HCT116 (cell line): ENCODE data around the gene NDUFS8. TPM values are rescaled to one million over a fixed set of nuclear protein-coding genes. Genes with fewer than 3 reads are reported as not detected.

Source experiments
- ATAC-seq: fragments of 200-7000 bp; cut with Tn5 transposase; 2 replicates; pipeline ENCODE4 v1.9.1; 2020; ENCODE audit warnings: mild to moderate bottlenecking, moderate library complexity
- BruUV-seq: library from RNA; stranded (reverse); fragments of 400-500 nt; replicated peaks from 2 replicates; lab custom pipeline; 2021; lab: Mats Ljungman, UMichigan
- CTCF ChIA-PET: fragments of 300-600 bp; sonication (Branson Sonifier 250); formaldehyde crosslinking; loops from one replicate; lab custom pipeline; 2021; ENCODE audit warnings: antibody characterized with exemption; lab: Charles Lee
- POLR2A ChIA-PET: fragments of 300-600, 350-600 bp; sonication (Branson Sonifier 250); formaldehyde crosslinking; loops from one replicate; lab custom pipeline; 2021; ENCODE audit warnings: antibody characterized with exemption; lab: Charles Lee
- RAD21 ChIA-PET, 2 experiments: fragments of 300-600 bp; sonication (Branson Sonifier 250); formaldehyde crosslinking; loops; one replicate each; lab custom pipeline; 2023; ENCODE audit warnings: low total read pairs in 2 of 2; ENCODE audit not compliant: uncharacterized antibody in 2 of 2, unreplicated experiment in 2 of 2, low non-redundant PET in 1 of 2; lab: Charles Lee
- DNase-seq: peaks from one replicate; pipeline ENCODE4 v3.0.0-alpha.2; 2010; ENCODE audit warnings: low read depth, low spot score
- H2AFZ ChIP-seq: fragments of 200-600 bp; shearing (Covaris generic), sonication (generic); 2 replicates; pipeline ENCODE4 v1.6.1; 2017; ENCODE audit warnings: low read depth, mixed run types, mixed read lengths, antibody characterized with exemption, low read length; ENCODE audit not compliant: poor library complexity, severe bottlenecking
- H3K27ac ChIP-seq: 2 replicates; pipeline ENCODE4 v1.5.1; 2012; ENCODE audit warnings: low read depth, low read length
- H3K27me3 ChIP-seq: fragments of 200-600 bp; sonication (generic); 2 replicates; pipeline ENCODE4 v1.6.1; 2016; ENCODE audit warnings: mixed run types, low read length, mixed read lengths; ENCODE audit not compliant: insufficient read depth
- H3K36me3 ChIP-seq, 2 experiments: fragments of 200-500 bp in 1 of 2; fragments of 200-600 bp in 1 of 2; sonication (Bioruptor generic) in 1 of 2; sonication (generic) in 1 of 2; 2 replicates each; pipeline versions ENCODE4 v1.5.1 to v1.6.1; 2014 to 2016; ENCODE audit warnings: low read length in 2 of 2, inconsistent platforms in 1 of 2, mixed read lengths in 1 of 2, mixed run types in 1 of 2; ENCODE audit not compliant: insufficient read depth in 2 of 2, control insufficient read depth in 1 of 2
- H3K4me1 ChIP-seq, 2 experiments: fragments of 200-600 bp in 1 of 2; sonication (generic) in 1 of 2; 2 replicates each; pipeline versions ENCODE4 v1.5.1 to v1.6.1; 2012 to 2017; ENCODE audit warnings: low read length in 2 of 2, inconsistent platforms in 1 of 2, mild to moderate bottlenecking in 1 of 2, mixed read lengths in 1 of 2, mixed run types in 1 of 2, moderate library complexity in 1 of 2; ENCODE audit not compliant: insufficient read depth in 2 of 2, control insufficient read depth in 1 of 2
- H3K4me2 ChIP-seq: fragments of 200-600 bp; sonication (generic); 2 replicates; pipeline ENCODE4 v1.6.1; 2017; ENCODE audit warnings: mixed run types, low read length, mixed read lengths
- H3K4me3 ChIP-seq, 2 experiments: fragments of 200-600 bp in 1 of 2; sonication (generic) in 1 of 2; replicated peaks in 1 of 2; 2 replicates each; pipeline ENCODE4 v1.5.1; 2011 to 2016; ENCODE audit warnings: low read length in 2 of 2, control low read depth in 1 of 2, low read depth in 1 of 2, mild to moderate bottlenecking in 1 of 2, mixed read lengths in 1 of 2, mixed run types in 1 of 2
- H3K79me2 ChIP-seq: fragments of 200-600 bp; sonication (generic); 2 replicates; pipeline ENCODE4 v1.6.1; 2017; ENCODE audit warnings: mild to moderate bottlenecking, mixed run types, low read length, moderate library complexity, mixed read lengths; ENCODE audit not compliant: insufficient read depth
- H3K9ac ChIP-seq: fragments of 200-600 bp; sonication (generic); 2 replicates; pipeline ENCODE4 v1.6.1; 2016; ENCODE audit warnings: low read length, mixed read lengths
- H3K9me2 ChIP-seq: fragments of 200-600 bp; sonication (generic), shearing (Covaris generic); 2 replicates; pipeline ENCODE4 v1.6.1; 2017; ENCODE audit warnings: mixed run types, mild to moderate bottlenecking, moderate library complexity; ENCODE audit not compliant: insufficient read depth
- H3K9me3 ChIP-seq, 2 experiments: fragments of 200-500 bp in 1 of 2; fragments of 200-600 bp in 1 of 2; sonication (Bioruptor generic) in 1 of 2; sonication (generic) in 1 of 2; 2 replicates each; pipeline ENCODE4 v1.6.1; 2014 to 2017; ENCODE audit warnings: low read length in 2 of 2, mixed read lengths in 2 of 2, inconsistent platforms in 1 of 2, low read depth in 1 of 2, mild to moderate bottlenecking in 1 of 2, mixed run types in 1 of 2, moderate library complexity in 1 of 2; ENCODE audit not compliant: control insufficient read depth in 1 of 2, insufficient read depth in 1 of 2
- H4K20me1 ChIP-seq: fragments of 200-600 bp; sonication (generic), shearing (Covaris generic); 2 replicates; pipeline ENCODE4 v1.6.1; 2017; ENCODE audit warnings: mixed run types, mild to moderate bottlenecking, moderate library complexity; ENCODE audit not compliant: insufficient read depth
- CEBPB ChIP-seq: IDR thresholded peaks from 2 replicates; pipeline ENCODE4 v1.6.1; 2012; ENCODE audit warnings: low read depth
- EGR1 ChIP-seq: IDR thresholded peaks from 2 replicates; pipeline ENCODE4 v1.6.1; 2012; ENCODE audit warnings: low read depth
- ELF1 ChIP-seq: IDR thresholded peaks from 2 replicates; pipeline ENCODE4 v1.6.1; 2012; ENCODE audit warnings: low read depth, borderline replicate concordance
- EZH2phosphoT487 ChIP-seq: fragments of 200-600 bp; IDR thresholded peaks from 2 replicates; pipeline ENCODE4 v1.6.1; 2018; ENCODE audit warnings: antibody characterized with exemption, borderline replicate concordance
- FOSL1 ChIP-seq: IDR thresholded peaks from 2 replicates; pipeline ENCODE4 v1.6.1; 2012; ENCODE audit warnings: low read depth
- JUND ChIP-seq: IDR thresholded peaks from 2 replicates; pipeline ENCODE4 v1.6.1; 2012
- POLR2A ChIP-seq: IDR thresholded peaks from 2 replicates; pipeline ENCODE4 v1.7.0; 2011; ENCODE audit warnings: borderline replicate concordance; ENCODE audit not compliant: insufficient read depth, insufficient read length; ENCODE audit errors: extremely low read depth
- RAD21 ChIP-seq: IDR thresholded peaks from 2 replicates; pipeline ENCODE4 v1.6.1; 2012; ENCODE audit warnings: low read depth, mild to moderate bottlenecking
- SIN3A ChIP-seq: IDR thresholded peaks from 2 replicates; pipeline ENCODE4 v1.6.1; 2012; ENCODE audit warnings: low read depth
- SP1 ChIP-seq: IDR thresholded peaks from 2 replicates; pipeline ENCODE4 v1.6.1; 2012; ENCODE audit warnings: low read depth
- TCF7L2 ChIP-seq: IDR thresholded peaks from 2 replicates; pipeline ENCODE4 v1.7.0; 2011; ENCODE audit warnings: borderline replicate concordance, inconsistent platforms; ENCODE audit not compliant: insufficient read depth, insufficient read length; ENCODE audit errors: extremely low read depth
- YY1 ChIP-seq: IDR thresholded peaks from 2 replicates; pipeline ENCODE4 v1.6.1; 2011; ENCODE audit warnings: low read length, low read depth, moderate library complexity, mild to moderate bottlenecking; ENCODE audit not compliant: insufficient replicate concordance; ENCODE audit errors: extremely low read depth
- ZFX ChIP-seq: fragments of 450-650 bp; IDR thresholded peaks from 2 replicates; pipeline ENCODE4 v1.6.1; 2017
- ZNF274 ChIP-seq: fragments of 200-500 bp; sonication (Bioruptor generic); IDR thresholded peaks from 2 replicates; pipeline ENCODE4 v1.6.1; 2014; ENCODE audit warnings: mild to moderate bottlenecking, low read depth, low read length, inconsistent platforms
- intact Hi-C: fragments of 100-400 bp; cut with micrococcal nuclease; formaldehyde crosslinking; loops from 2 replicates; pipeline ENCODE4 v1.10.0; 2022
- total RNA-seq: library from RNA; stranded (reverse); gene quantifications from one replicate; pipeline ENCODE4 v1.2.1, GENCODE V29; 2021; ENCODE audit not compliant: unreplicated experiment
- TF ChIP-seq, protein P1 (sequence below): IDR thresholded peaks from 2 replicates; pipeline ENCODE4 v1.6.1; 2012
- TF ChIP-seq, protein P2 (sequence below), 3 experiments: fragments of 200-600 bp in 1 of 3; sonication (generic) in 1 of 3; IDR thresholded peaks in 2 of 3; conservative IDR thresholded peaks in 1 of 3; 2 replicates each; pipeline ENCODE4 v1.5.1; 2012 to 2017; ENCODE audit warnings: low read depth in 2 of 3, low read length in 2 of 3, antibody characterized with exemption in 1 of 3, borderline replicate concordance in 1 of 3, control low read depth in 1 of 3, mild to moderate bottlenecking in 1 of 3, mixed read lengths in 1 of 3, mixed run types in 1 of 3, moderate library complexity in 1 of 3; ENCODE audit not compliant: insufficient read depth in 1 of 3
- TF ChIP-seq, protein P3 (sequence below): IDR thresholded peaks from 2 replicates; pipeline ENCODE4 v1.6.1; 2012
- TF ChIP-seq, protein P4 (sequence below): IDR thresholded peaks from 2 replicates; pipeline ENCODE4 v1.6.1; 2012; ENCODE audit warnings: low read depth

Gene NDUFS8
- total RNA-seq, 1 experiment from 2014 or later, result 189 TPM

DNA sequence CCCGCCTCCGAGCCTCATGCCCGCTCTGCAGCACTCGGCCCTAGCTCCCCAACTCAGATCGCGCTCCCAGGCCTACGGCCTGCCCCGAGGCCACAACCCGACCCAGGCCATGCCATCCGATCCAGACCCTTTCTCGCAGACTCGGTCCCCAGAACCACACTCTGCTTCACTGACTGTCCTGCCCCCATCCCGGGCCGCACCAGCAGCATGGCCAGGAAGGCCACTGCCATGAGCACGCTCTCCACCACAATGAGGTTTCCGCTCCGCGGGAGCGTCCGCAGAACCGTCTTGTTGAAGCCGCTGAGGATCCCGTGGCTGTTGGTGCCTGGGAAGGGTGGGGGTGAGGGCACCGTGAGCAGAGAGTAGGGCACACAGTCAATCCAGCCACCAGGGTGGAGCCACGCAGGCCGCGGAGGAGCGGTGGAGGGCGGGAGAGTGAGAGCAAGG lies 33.0 kb upstream of the NDUFS8 start (continued):
- no peak for TF ChIP-seq ELF1
- TF ChIP-seq, protein P1, sequence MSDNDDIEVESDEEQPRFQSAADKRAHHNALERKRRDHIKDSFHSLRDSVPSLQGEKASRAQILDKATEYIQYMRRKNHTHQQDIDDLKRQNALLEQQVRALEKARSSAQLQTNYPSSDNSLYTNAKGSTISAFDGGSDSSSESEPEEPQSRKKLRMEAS, result no peak
- TF ChIP-seq POLR2A, result no peak

DNA sequence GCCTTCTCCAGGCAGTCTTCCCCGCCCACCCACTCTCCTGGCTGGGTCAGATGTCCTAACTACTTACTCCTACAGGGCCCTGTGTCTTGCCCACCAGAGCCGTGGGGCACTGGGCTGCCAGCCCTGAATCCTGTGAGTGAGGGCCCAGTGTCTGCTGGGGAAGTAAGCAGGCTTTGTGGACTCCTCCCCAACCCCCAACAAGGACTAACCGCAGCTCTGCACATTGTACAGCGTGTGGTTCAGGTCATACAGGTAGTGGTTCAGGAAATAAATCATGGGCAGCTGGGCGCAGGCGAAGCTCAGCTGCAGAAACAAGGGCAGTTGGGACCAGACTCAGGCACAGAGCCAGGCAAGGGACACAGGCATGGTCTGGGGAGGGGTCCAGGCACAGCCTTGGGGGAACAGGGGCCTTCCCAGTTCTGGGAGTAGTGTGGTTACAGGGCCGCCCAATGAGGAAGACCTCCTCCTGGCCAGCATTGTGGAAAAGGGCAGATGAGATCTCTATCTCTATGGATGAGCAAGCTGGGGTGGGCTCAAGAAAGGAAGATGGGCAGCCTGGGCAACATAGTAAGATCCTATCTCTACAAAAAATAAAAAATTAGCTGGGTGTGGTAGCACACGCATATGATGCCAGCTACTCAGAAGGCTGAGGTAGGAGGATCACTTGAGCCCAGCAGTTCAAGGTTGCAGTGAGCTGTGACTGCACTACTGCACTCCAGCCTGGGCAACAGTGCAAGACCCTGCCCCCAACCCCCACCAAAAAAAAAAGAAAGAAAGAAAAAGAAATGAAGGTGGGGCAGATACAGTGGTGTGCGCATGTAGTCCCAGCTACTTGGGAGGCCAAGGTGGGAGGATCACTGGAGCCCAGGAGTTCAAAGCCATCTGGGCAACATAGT lies 32.1 kb upstream of the NDUFS8 start:
- Histone ChIP-seq H3K27ac (no peak overlapping the region; the same call in 1 of the 2 replicates), H3K27me3 (no peaks in the 10 kb centered on the region), H3K9me2 (no peaks in the 10 kb centered on the region), H4K20me1 (no peaks in the 10 kb centered on the region), H3K9me3 (no peaks in the 10 kb centered on the region), H3K79me2 (0 out of 2 replicates have a peak, but pooled peaks cover 4% of the 10 kb centered on the region), H3K4me2 (no peak overlapping the region), H3K4me3 (no peak overlapping the region), H3K36me3 (no peaks in the 10 kb centered on the region), H2AFZ (no peak overlapping the region), H3K4me1 (peaks cover 20 to 32% of the 10 kb centered on the region in 2 experiments), H3K9ac (no peak overlapping the region)
- no peak for ATAC-seq
- no peak for TF ChIP-seq ELF1
- TF ChIP-seq EZH2phosphoT487, result no peak
- no peak for TF ChIP-seq ZNF274
- TF ChIP-seq TCF7L2, result no peak
- TF ChIP-seq, protein P2, sequence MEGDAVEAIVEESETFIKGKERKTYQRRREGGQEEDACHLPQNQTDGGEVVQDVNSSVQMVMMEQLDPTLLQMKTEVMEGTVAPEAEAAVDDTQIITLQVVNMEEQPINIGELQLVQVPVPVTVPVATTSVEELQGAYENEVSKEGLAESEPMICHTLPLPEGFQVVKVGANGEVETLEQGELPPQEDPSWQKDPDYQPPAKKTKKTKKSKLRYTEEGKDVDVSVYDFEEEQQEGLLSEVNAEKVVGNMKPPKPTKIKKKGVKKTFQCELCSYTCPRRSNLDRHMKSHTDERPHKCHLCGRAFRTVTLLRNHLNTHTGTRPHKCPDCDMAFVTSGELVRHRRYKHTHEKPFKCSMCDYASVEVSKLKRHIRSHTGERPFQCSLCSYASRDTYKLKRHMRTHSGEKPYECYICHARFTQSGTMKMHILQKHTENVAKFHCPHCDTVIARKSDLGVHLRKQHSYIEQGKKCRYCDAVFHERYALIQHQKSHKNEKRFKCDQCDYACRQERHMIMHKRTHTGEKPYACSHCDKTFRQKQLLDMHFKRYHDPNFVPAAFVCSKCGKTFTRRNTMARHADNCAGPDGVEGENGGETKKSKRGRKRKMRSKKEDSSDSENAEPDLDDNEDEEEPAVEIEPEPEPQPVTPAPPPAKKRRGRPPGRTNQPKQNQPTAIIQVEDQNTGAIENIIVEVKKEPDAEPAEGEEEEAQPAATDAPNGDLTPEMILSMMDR (IDR thresholded peaks at IDR 0.05 in 2 of 3, conservative IDR thresholded peaks at IDR 0.05 in 1 of 3; ENCODE audit: borderline replicate concordance in 1 of 3, insufficient read depth in 1 of 3, low read depth in 2 of 3, low read length in 2 of 3), result no peak
- no peak for TF ChIP-seq SIN3A
- no peak for TF ChIP-seq ZFX
- TF ChIP-seq, protein P1, result no peak
- TF ChIP-seq JUND, result no peak
- TF ChIP-seq, protein P3, sequence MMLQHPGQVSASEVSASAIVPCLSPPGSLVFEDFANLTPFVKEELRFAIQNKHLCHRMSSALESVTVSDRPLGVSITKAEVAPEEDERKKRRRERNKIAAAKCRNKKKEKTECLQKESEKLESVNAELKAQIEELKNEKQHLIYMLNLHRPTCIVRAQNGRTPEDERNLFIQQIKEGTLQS, result no peak
- TF ChIP-seq YY1, result no peak
- TF ChIP-seq CEBPB, result no peak
- no peak for TF ChIP-seq EGR1
- TF ChIP-seq SP1, result no peak
- TF ChIP-seq POLR2A, result no peak
- no peak for TF ChIP-seq FOSL1
- no peak for TF ChIP-seq RAD21
- TF ChIP-seq, protein P4, sequence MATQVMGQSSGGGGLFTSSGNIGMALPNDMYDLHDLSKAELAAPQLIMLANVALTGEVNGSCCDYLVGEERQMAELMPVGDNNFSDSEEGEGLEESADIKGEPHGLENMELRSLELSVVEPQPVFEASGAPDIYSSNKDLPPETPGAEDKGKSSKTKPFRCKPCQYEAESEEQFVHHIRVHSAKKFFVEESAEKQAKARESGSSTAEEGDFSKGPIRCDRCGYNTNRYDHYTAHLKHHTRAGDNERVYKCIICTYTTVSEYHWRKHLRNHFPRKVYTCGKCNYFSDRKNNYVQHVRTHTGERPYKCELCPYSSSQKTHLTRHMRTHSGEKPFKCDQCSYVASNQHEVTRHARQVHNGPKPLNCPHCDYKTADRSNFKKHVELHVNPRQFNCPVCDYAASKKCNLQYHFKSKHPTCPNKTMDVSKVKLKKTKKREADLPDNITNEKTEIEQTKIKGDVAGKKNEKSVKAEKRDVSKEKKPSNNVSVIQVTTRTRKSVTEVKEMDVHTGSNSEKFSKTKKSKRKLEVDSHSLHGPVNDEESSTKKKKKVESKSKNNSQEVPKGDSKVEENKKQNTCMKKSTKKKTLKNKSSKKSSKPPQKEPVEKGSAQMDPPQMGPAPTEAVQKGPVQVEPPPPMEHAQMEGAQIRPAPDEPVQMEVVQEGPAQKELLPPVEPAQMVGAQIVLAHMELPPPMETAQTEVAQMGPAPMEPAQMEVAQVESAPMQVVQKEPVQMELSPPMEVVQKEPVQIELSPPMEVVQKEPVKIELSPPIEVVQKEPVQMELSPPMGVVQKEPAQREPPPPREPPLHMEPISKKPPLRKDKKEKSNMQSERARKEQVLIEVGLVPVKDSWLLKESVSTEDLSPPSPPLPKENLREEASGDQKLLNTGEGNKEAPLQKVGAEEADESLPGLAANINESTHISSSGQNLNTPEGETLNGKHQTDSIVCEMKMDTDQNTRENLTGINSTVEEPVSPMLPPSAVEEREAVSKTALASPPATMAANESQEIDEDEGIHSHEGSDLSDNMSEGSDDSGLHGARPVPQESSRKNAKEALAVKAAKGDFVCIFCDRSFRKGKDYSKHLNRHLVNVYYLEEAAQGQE, result no peak
- intact Hi-C loops, result loop anchor here (10.0 kb wide), 1 partner anchor 144 kb away; no protein-coding TSS in a partner anchor
- DNase-seq, result no peak
- BruUV-seq, result no TSS peak
- ChIA-PET POLR2A (no interaction called here), RAD21 (no interaction called here), CTCF (no interaction called here)
